ENCODE results near the gene BCLAF1. TPM values are rescaled to one million over a fixed set of nuclear protein-coding genes. Genes with fewer than 3 reads are reported as not detected.

The BCLAF1 gene
- total RNA-seq (100 to 1,000 TPM; 112 to 127 TPM), polyA plus RNA-seq (ENCODE audit: insufficient read length in 6 of 6) (100 to 1,000 TPM; 190 to 254 (median 219) TPM)
- long read RNA-seq, donor 1, full-length matches to known transcripts = 16 of 165 reads
- long read RNA-seq, donor 1, partial matches to known transcripts = 149 of 165 reads
- long read RNA-seq, donor 1, other reads (novel, unspliced or antisense) = 0 of 165 reads
- long read RNA-seq, donor 2, full-length matches to known transcripts = 10 of 150 reads
- long read RNA-seq, donor 2, partial matches to known transcripts = 140 of 150 reads
- long read RNA-seq, donor 2, other reads (novel, unspliced or antisense) = 0 of 150 reads
- long read RNA-seq, donor 3, full-length matches to known transcripts = 11 of 56 reads
- long read RNA-seq, donor 3, partial matches to known transcripts = 45 of 56 reads
- long read RNA-seq, donor 3, other reads (novel, unspliced or antisense) = 0 of 56 reads
- long read RNA-seq, donor 4, partial matches to known transcripts = 25 of 26 reads
- long read RNA-seq, donor 4, other reads (novel, unspliced or antisense) = 1 of 26 reads
- long read RNA-seq, donor 5, full-length matches to known transcripts = 10 of 75 reads
- long read RNA-seq, donor 5, partial matches to known transcripts = 65 of 75 reads
- long read RNA-seq, donor 5, other reads (novel, unspliced or antisense) = 0 of 75 reads
- long read RNA-seq, donor 6, full-length matches to known transcripts = 12 of 71 reads
- long read RNA-seq, donor 6, partial matches to known transcripts = 59 of 71 reads
- long read RNA-seq, donor 6, other reads (novel, unspliced or antisense) = 0 of 71 reads
- long read RNA-seq, donor 7, full-length matches to known transcripts = 8 of 39 reads
- long read RNA-seq, donor 7, partial matches to known transcripts = 31 of 39 reads
- long read RNA-seq, donor 7, other reads (novel, unspliced or antisense) = 0 of 39 reads
- long read RNA-seq, donor 8, full-length matches to known transcripts = 11 of 66 reads
- long read RNA-seq, donor 8, partial matches to known transcripts = 55 of 66 reads
- long read RNA-seq, donor 8, other reads (novel, unspliced or antisense) = 0 of 66 reads
- long read RNA-seq, donor 9, partial matches to known transcripts = 0 of 1 reads
- long read RNA-seq, donor 9, other reads (novel, unspliced or antisense) = 0 of 1 reads
- long read RNA-seq, donor 10, partial matches to known transcripts = 4 of 4 reads
- long read RNA-seq, donor 10, other reads (novel, unspliced or antisense) = 0 of 4 reads
- long read RNA-seq, donor 11, full-length matches to known transcripts = 6 of 113 reads
- long read RNA-seq, donor 11, partial matches to known transcripts = 107 of 113 reads
- long read RNA-seq, donor 11, other reads (novel, unspliced or antisense) = 0 of 113 reads
- long read RNA-seq, donor 12, full-length matches to known transcripts = 13 of 93 reads
- long read RNA-seq, donor 12, partial matches to known transcripts = 80 of 93 reads
- long read RNA-seq, donor 12, other reads (novel, unspliced or antisense) = 0 of 93 reads

- Histone ChIP-seq H3K27ac (peak within 1 kb of the TSS; percentile 100), H3K9me3 (no peaks in the 10 kb centered on the region), H3K4me3 (peak within 1 kb of the TSS; percentile 76 to 96), H3K36me3 (no peaks in the 10 kb centered on the region), H3K27me3 (no peaks in the 10 kb centered on the region), H3K4me1 (peaks cover 33 to 45% of the 10 kb centered on the region in 2 donors)
- ATAC-seq (peak; percentile 95), DNase-seq (peak; percentile 99 to 100 (median 100))
- intact Hi-C loops (cut with DNase I) = no loop called here
- TF ChIP-seq, protein P1, sequence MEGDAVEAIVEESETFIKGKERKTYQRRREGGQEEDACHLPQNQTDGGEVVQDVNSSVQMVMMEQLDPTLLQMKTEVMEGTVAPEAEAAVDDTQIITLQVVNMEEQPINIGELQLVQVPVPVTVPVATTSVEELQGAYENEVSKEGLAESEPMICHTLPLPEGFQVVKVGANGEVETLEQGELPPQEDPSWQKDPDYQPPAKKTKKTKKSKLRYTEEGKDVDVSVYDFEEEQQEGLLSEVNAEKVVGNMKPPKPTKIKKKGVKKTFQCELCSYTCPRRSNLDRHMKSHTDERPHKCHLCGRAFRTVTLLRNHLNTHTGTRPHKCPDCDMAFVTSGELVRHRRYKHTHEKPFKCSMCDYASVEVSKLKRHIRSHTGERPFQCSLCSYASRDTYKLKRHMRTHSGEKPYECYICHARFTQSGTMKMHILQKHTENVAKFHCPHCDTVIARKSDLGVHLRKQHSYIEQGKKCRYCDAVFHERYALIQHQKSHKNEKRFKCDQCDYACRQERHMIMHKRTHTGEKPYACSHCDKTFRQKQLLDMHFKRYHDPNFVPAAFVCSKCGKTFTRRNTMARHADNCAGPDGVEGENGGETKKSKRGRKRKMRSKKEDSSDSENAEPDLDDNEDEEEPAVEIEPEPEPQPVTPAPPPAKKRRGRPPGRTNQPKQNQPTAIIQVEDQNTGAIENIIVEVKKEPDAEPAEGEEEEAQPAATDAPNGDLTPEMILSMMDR (IDR thresholded peaks at IDR 0.05) = no peak
Measured at GRCh38 chr6:136289579-136290409, at the start of gene BCLAF1. TSS of gene BCLAF1 (minus strand) at chr6:136289846. CDS start at chr6:136279866, 9,980 bp downstream.

GRCh38 chr6:136338486-136338885 lies 48.8 kb upstream of the BCLAF1 start:
- intact Hi-C loops (cut with DNase I) = no loop called here
- Histone ChIP-seq H3K9me3 (no peaks in the 10 kb centered on the region), H3K4me3 (no peak overlapping the region), H3K27ac (no peak overlapping the region), H3K36me3 (no peaks in the 10 kb centered on the region), H3K4me1 (no peaks in the 10 kb centered on the region), H3K27me3 (no peaks in the 10 kb centered on the region)
- no peak for DNase-seq
- peak; percentile 50 for ATAC-seq
- TF ChIP-seq, protein P1 (IDR thresholded peaks at IDR 0.05) = no peak

- DNase-seq (no peak), ATAC-seq (peak; percentile 62)
- H3K9me3 ChIP-seq = no peaks in the 10 kb centered on the region
- no peak overlapping the region for H3K27ac ChIP-seq
- no peaks in the 10 kb centered on the region for H3K27me3 ChIP-seq
- TF ChIP-seq, protein P1 (IDR thresholded peaks at IDR 0.05) = no peak
- intact Hi-C loops (cut with DNase I) = no loop called here
- H3K4me1 ChIP-seq = no peaks in the 10 kb centered on the region
- no peak overlapping the region for H3K4me3 ChIP-seq
- H3K36me3 ChIP-seq = no peaks in the 10 kb centered on the region
Measured at GRCh38 chr6:136337606-136338005, 48.0 kb upstream of the BCLAF1 start.

DNA sequence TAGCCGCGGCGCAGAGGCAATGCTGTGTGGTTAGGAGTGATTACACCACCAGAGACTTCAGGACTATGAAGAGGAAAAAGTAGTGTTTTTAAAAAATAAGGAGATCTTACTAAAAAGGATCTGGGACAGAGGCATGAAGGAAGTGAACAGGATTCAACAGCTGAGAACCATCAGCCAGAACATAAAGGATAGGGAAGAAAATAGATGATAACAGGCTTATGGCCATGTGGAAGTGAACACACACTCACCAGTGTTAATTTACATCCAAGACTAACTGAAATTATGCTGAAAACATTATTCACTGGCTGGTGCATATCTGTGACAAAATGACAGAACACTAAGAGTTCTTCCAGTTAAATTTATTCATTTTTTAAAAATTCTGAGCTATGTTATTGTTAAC lies 47.5 kb upstream of the BCLAF1 start:
- H3K36me3 ChIP-seq = no peaks in the 10 kb centered on the region
- TF ChIP-seq, protein P1 (IDR thresholded peaks at IDR 0.05) = no peak
- intact Hi-C loops (cut with DNase I) = no loop called here
- DNase-seq (peak in 1 of 4 donors; percentile 39), ATAC-seq (peak; percentile 27)
- H3K4me1 ChIP-seq = no peaks in the 10 kb centered on the region
- no peaks in the 10 kb centered on the region for H3K27me3 ChIP-seq
- no peak overlapping the region for H3K27ac ChIP-seq
- no peaks in the 10 kb centered on the region for H3K9me3 ChIP-seq
- H3K4me3 ChIP-seq = no peak overlapping the region
